ENCODE measurements around the gene KIF1C. TPM values are rescaled to one million over a fixed set of nuclear protein-coding genes. Genes with fewer than 3 reads are reported as not detected.

Gene KIF1C
- total RNA-seq, 1 donor: 54.6 TPM

DNA sequence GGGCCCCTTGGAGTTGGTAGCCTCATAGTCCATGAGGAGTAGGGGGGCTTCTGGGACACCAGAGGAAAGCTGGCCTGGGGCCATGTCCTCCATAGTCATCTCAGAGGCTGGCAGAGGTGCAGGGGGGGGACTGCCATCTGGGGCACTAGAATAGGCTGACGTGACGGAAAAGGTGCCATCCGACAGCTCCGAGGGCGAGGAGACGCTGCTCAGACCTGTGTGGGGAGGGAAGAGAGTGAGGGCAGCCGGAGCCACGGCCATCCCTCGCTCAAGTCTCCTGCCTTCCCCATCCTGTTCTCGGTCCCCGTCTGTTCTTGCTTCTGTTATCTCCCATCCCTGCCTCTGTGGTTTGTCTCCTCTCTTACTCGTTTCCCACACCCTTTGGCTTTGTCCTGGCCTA, 25.4 kb upstream of the KIF1C start:
- no peak overlapping the region for H3K4me3 ChIP-seq (ENCODE audit: insufficient read depth, low read length)
- no peaks in the 10 kb centered on the region for H3K27me3 ChIP-seq (ENCODE audit: insufficient read depth, low read length)
- no peaks in the 10 kb centered on the region for H4K20me1 ChIP-seq (ENCODE audit: insufficient read depth, low read length)
- H3K27ac ChIP-seq (ENCODE audit: low read depth, low read length): no peak overlapping the region
- TF ChIP-seq, protein P1, sequence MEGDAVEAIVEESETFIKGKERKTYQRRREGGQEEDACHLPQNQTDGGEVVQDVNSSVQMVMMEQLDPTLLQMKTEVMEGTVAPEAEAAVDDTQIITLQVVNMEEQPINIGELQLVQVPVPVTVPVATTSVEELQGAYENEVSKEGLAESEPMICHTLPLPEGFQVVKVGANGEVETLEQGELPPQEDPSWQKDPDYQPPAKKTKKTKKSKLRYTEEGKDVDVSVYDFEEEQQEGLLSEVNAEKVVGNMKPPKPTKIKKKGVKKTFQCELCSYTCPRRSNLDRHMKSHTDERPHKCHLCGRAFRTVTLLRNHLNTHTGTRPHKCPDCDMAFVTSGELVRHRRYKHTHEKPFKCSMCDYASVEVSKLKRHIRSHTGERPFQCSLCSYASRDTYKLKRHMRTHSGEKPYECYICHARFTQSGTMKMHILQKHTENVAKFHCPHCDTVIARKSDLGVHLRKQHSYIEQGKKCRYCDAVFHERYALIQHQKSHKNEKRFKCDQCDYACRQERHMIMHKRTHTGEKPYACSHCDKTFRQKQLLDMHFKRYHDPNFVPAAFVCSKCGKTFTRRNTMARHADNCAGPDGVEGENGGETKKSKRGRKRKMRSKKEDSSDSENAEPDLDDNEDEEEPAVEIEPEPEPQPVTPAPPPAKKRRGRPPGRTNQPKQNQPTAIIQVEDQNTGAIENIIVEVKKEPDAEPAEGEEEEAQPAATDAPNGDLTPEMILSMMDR (IDR thresholded peaks at IDR 0.05; ENCODE audit: extremely low read depth, low read depth, low read length): no peak
- DNase-seq (ENCODE audit: insufficient read length, low spot score, missing footprints): no peak
- H3K9me3 ChIP-seq (ENCODE audit: low read depth, low read length): no peaks in the 10 kb centered on the region
- peaks cover 11% of the 10 kb centered on the region for H3K79me2 ChIP-seq (ENCODE audit: insufficient read depth, low read length)
- H3K36me3 ChIP-seq (ENCODE audit: insufficient read depth, low read length): peaks cover 56% of the 10 kb centered on the region
- H3K4me2 ChIP-seq (ENCODE audit: insufficient read depth, low read length): no peak overlapping the region
- H2AFZ ChIP-seq (ENCODE audit: low read length): no peak overlapping the region
- H3K4me1 ChIP-seq (ENCODE audit: insufficient read depth, low read length): peaks cover 25% of the 10 kb centered on the region

GRCh38 chr17:4972752-4973151, 25.0 kb upstream of the KIF1C start:
- H3K4me3 ChIP-seq (ENCODE audit: insufficient read depth, low read length): no peak overlapping the region
- no peak overlapping the region for H2AFZ ChIP-seq (ENCODE audit: low read length)
- no peaks in the 10 kb centered on the region for H3K9me3 ChIP-seq (ENCODE audit: low read depth, low read length)
- no peak overlapping the region for H3K4me2 ChIP-seq (ENCODE audit: insufficient read depth, low read length)
- H3K27me3 ChIP-seq (ENCODE audit: insufficient read depth, low read length): no peaks in the 10 kb centered on the region
- TF ChIP-seq, protein P1 (IDR thresholded peaks at IDR 0.05; ENCODE audit: extremely low read depth, low read depth, low read length): no peak
- H4K20me1 ChIP-seq (ENCODE audit: insufficient read depth, low read length): no peaks in the 10 kb centered on the region
- DNase-seq (ENCODE audit: insufficient read length, low spot score, missing footprints): no peak
- peaks cover 25% of the 10 kb centered on the region for H3K4me1 ChIP-seq (ENCODE audit: insufficient read depth, low read length)
- peaks cover 60% of the 10 kb centered on the region for H3K36me3 ChIP-seq (ENCODE audit: insufficient read depth, low read length)
- H3K27ac ChIP-seq (ENCODE audit: low read depth, low read length): no peak overlapping the region
- H3K79me2 ChIP-seq (ENCODE audit: insufficient read depth, low read length): peaks cover 11% of the 10 kb centered on the region

- no peaks in the 10 kb centered on the region for H3K27me3 ChIP-seq (ENCODE audit: insufficient read depth, low read length)
- no peaks in the 10 kb centered on the region for H4K20me1 ChIP-seq (ENCODE audit: insufficient read depth, low read length)
- no peak overlapping the region for H3K4me2 ChIP-seq (ENCODE audit: insufficient read depth, low read length)
- TF ChIP-seq, protein P1 (IDR thresholded peaks at IDR 0.05; ENCODE audit: extremely low read depth, low read depth, low read length): no peak
- peaks cover 19% of the 10 kb centered on the region for H3K4me1 ChIP-seq (ENCODE audit: insufficient read depth, low read length)
- DNase-seq (ENCODE audit: insufficient read length, low spot score, missing footprints): no peak
- H3K27ac ChIP-seq (ENCODE audit: low read depth, low read length): no peak overlapping the region
- peaks cover 67% of the 10 kb centered on the region for H3K36me3 ChIP-seq (ENCODE audit: insufficient read depth, low read length)
- peaks cover 9% of the 10 kb centered on the region for H3K79me2 ChIP-seq (ENCODE audit: insufficient read depth, low read length)
- no peak overlapping the region for H3K4me3 ChIP-seq (ENCODE audit: insufficient read depth, low read length)
- no peak overlapping the region for H2AFZ ChIP-seq (ENCODE audit: low read length)
- no peaks in the 10 kb centered on the region for H3K9me3 ChIP-seq (ENCODE audit: low read depth, low read length)
These were observed 24.3 kb upstream of the KIF1C start for GRCh38 chr17:4973256-4974114.

GRCh38 chr17:4974115-4974670, 23.6 kb upstream of the KIF1C start:
- H3K79me2 ChIP-seq (ENCODE audit: insufficient read depth, low read length): peaks cover 6% of the 10 kb centered on the region
- H3K27me3 ChIP-seq (ENCODE audit: insufficient read depth, low read length): no peaks in the 10 kb centered on the region
- no peak for DNase-seq (ENCODE audit: insufficient read length, low spot score, missing footprints)
- H3K9me3 ChIP-seq (ENCODE audit: low read depth, low read length): no peaks in the 10 kb centered on the region
- no peak overlapping the region for H3K27ac ChIP-seq (ENCODE audit: low read depth, low read length)
- no peak overlapping the region for H2AFZ ChIP-seq (ENCODE audit: low read length)
- no peak overlapping the region for H3K4me2 ChIP-seq (ENCODE audit: insufficient read depth, low read length)
- H4K20me1 ChIP-seq (ENCODE audit: insufficient read depth, low read length): no peaks in the 10 kb centered on the region
- H3K4me3 ChIP-seq (ENCODE audit: insufficient read depth, low read length): no peak overlapping the region
- TF ChIP-seq, protein P1 (IDR thresholded peaks at IDR 0.05; ENCODE audit: extremely low read depth, low read depth, low read length): no peak
- H3K4me1 ChIP-seq (ENCODE audit: insufficient read depth, low read length): peaks cover 12% of the 10 kb centered on the region
- peaks cover 73% of the 10 kb centered on the region for H3K36me3 ChIP-seq (ENCODE audit: insufficient read depth, low read length)
